A549 (cell line): ENCODE results near the gene SLC45A3. TPM values are rescaled to one million over a fixed set of nuclear protein-coding genes. Genes with fewer than 3 reads are reported as not detected.
A peak's percentile ranks its signal among the peaks of the same experiment; 100 is the strongest.

Source experiments
- ATAC-seq, 2 experiments: fragments of 200-7000 bp in 1 of 2; fragments of >200 bp in 1 of 2; cut with Nextera tagmentation in 1 of 2; cut with Tn5 transposase in 1 of 2; 3 replicates each; pipeline versions ENCODE4 v1.8.0 to v1.9.1; 2018 to 2020; ENCODE audit warnings: mild to moderate bottlenecking in 1 of 2, moderate library complexity in 1 of 2
- CTCF ChIA-PET: fragments of 300-600 bp; sonication (Branson Sonifier 250); formaldehyde crosslinking; extraction: SDS; loops from one replicate; lab custom pipeline; 2021; ENCODE audit warnings: antibody characterized with exemption, inconsistent platforms; lab: Yijun Ruan, JAX
- POLR2A ChIA-PET: fragments of 350-600 bp; formaldehyde crosslinking; extraction: SDS; loops from one replicate; lab custom pipeline; 2021; ENCODE audit warnings: antibody characterized with exemption, inconsistent platforms; lab: Yijun Ruan, JAX
- DNase-seq, 2 experiments: peaks; one replicate each; pipeline versions ENCODE4 v3.0.0 to v3.0.0-alpha.2; 2011 to 2016; ENCODE audit warnings: low read depth in 1 of 2, low spot score in 1 of 2
- FAIRE-seq: peaks from 2 replicates; lab custom pipeline; 2011; peaks lifted over from hg19 to GRCh38; lab: Jason Lieb, UNC
- H3K27ac ChIP-seq, 2 experiments: fragments of >200 bp; sonication (Bioruptor Twin); formaldehyde crosslinking; 3 replicates each; pipeline ENCODE4 v1.5.1; 2016 to 2017
- H3K4me1 ChIP-seq: fragments of >200 bp; sonication (Bioruptor Twin); formaldehyde crosslinking; 3 replicates; pipeline ENCODE4 v1.6.1; 2016
- H3K4me2 ChIP-seq: fragments of >200 bp; sonication (Bioruptor Twin); formaldehyde crosslinking; 3 replicates; pipeline ENCODE4 v1.6.1; 2016
- H3K4me3 ChIP-seq: fragments of >200 bp; sonication (Bioruptor Twin); formaldehyde crosslinking; 3 replicates; pipeline ENCODE4 v1.5.1; 2016
- H3K9me3 ChIP-seq: fragments of >200 bp; sonication (Bioruptor Twin); formaldehyde crosslinking; 3 replicates; pipeline ENCODE4 v1.6.1; 2016
- BHLHE40 ChIP-seq: IDR thresholded peaks from 2 replicates; pipeline ENCODE4 v1.6.1; 2012; ENCODE audit warnings: low read depth, low read length, inconsistent platforms
- CEBPB ChIP-seq, 2 experiments: fragments of >200 bp in 1 of 2; sonication (Bioruptor Twin) in 1 of 2; formaldehyde crosslinking in 1 of 2; IDR thresholded peaks; 2 replicates each; pipeline ENCODE4 v1.6.1; 2012 to 2016
- CHD2 ChIP-seq: fragments of 150-350 bp; IDR thresholded peaks from 2 replicates; pipeline ENCODE4 v1.6.1; 2014; ENCODE audit warnings: low read length; ENCODE audit not compliant: partially characterized antibody
- EP300 ChIP-seq, 2 experiments: fragments of >200 bp; sonication (Bioruptor Twin); formaldehyde crosslinking; IDR thresholded peaks; 2 replicates in 1 of 2; 3 replicates in 1 of 2; pipeline ENCODE4 v1.6.1; 2016 to 2017
- FOSL2 ChIP-seq, 2 experiments: fragments of 450-650 bp in 1 of 2; fragments of >200 bp in 1 of 2; sonication (Bioruptor Twin) in 1 of 2; formaldehyde crosslinking; IDR thresholded peaks; 2 replicates each; pipeline versions ENCODE4 v1.5.0 to v1.6.1; 2016 to 2020; ENCODE audit warnings: mild to moderate bottlenecking in 1 of 2, moderate library complexity in 1 of 2
- GATA3 ChIP-seq: IDR thresholded peaks from 2 replicates; pipeline ENCODE4 v1.6.1; 2012; ENCODE audit warnings: borderline replicate concordance
- HDAC2 ChIP-seq: fragments of 200-600 bp; sonication (generic); IDR thresholded peaks from 2 replicates; pipeline ENCODE4 v1.6.1; 2016
- HEYL ChIP-seq: fragments of 250-450 bp; sonication (Bioruptor Pico); IDR thresholded peaks from 2 replicates; pipeline ENCODE4 v1.8.0; 2021; ENCODE audit warnings: mild to moderate bottlenecking, moderate library complexity
- HMGXB4 ChIP-seq: fragments of 250-450 bp; sonication (Bioruptor Pico); IDR thresholded peaks from 2 replicates; pipeline ENCODE4 v1.5.0; 2021; ENCODE audit warnings: mild to moderate bottlenecking, moderate library complexity, borderline replicate concordance
- JUNB ChIP-seq: fragments of >200 bp; sonication (Bioruptor Twin); formaldehyde crosslinking; IDR thresholded peaks from 2 replicates; pipeline ENCODE4 v1.6.1; 2016
- KDM5A ChIP-seq: fragments of 200-600 bp; sonication (generic); IDR thresholded peaks from 2 replicates; pipeline ENCODE4 v1.6.1; 2016; ENCODE audit warnings: antibody characterized with exemption, mild to moderate bottlenecking
- PHF8 ChIP-seq: fragments of 200-600 bp; sonication (generic); IDR thresholded peaks from 2 replicates; pipeline ENCODE4 v1.6.1; 2016; ENCODE audit warnings: low read depth, mild to moderate bottlenecking, antibody characterized with exemption, moderate library complexity, borderline replicate concordance
- POLR2A ChIP-seq: IDR thresholded peaks from 2 replicates; pipeline ENCODE4 v1.6.1; 2012; ENCODE audit warnings: mild to moderate bottlenecking, low read length
- RARB ChIP-seq: fragments of 250-450 bp; sonication (Bioruptor Pico); IDR thresholded peaks from 2 replicates; pipeline ENCODE4 v1.8.0; 2021; ENCODE audit warnings: mild to moderate bottlenecking, moderate library complexity
- RCOR1 ChIP-seq: fragments of 150-350 bp; IDR thresholded peaks from 2 replicates; pipeline ENCODE4 v1.6.1; 2014; ENCODE audit warnings: antibody characterized with exemption, low read length, low read depth
- SREBF2 ChIP-seq: fragments of 450-650 bp; IDR thresholded peaks from 2 replicates; pipeline ENCODE4 v1.6.1; 2014; ENCODE audit warnings: mild to moderate bottlenecking, moderate library complexity
- ZC3H11A ChIP-seq: fragments of 450-650 bp; IDR thresholded peaks from 2 replicates; pipeline ENCODE4 v1.6.1; 2014; ENCODE audit warnings: antibody characterized with exemption, mild to moderate bottlenecking
- ZFP36 ChIP-seq: fragments of 450-650 bp; IDR thresholded peaks from 2 replicates; pipeline ENCODE4 v1.6.1; 2014; ENCODE audit warnings: borderline replicate concordance; ENCODE audit not compliant: partially characterized antibody
- WGBS: methylation state at CpG from one replicate; pipeline ENCODE4 v1.1.6; 2017; ENCODE audit errors: missing lambda C conversion rate; 5-methylcytosine and 5-hydroxymethylcytosine counted together
- polyA plus RNA-seq, 4 experiments: library from polyadenylated mRNA; depleted of rRNA in 3 of 4; stranded (reverse); fragments of >200 nt; fragmentation: RNase III in 1 of 4; extraction: RNeasy Plus Mini Kit Qiagen cat#74134 plus additional on column Dnase treatment in 1 of 4; gene quantifications; 2 replicates in 3 of 4; 3 replicates in 1 of 4; pipeline ENCODE4 v1.2.3, GENCODE V29; 2011 to 2017
- TF ChIP-seq, protein P1 (sequence below): IDR thresholded peaks from 2 replicates; pipeline ENCODE4 v1.6.1; 2012
- TF ChIP-seq, protein P2 (sequence below): IDR thresholded peaks from 2 replicates; pipeline ENCODE4 v1.6.1; 2012; ENCODE audit warnings: low read depth, borderline replicate concordance
- TF ChIP-seq, protein P3 (sequence below): IDR thresholded peaks from 2 replicates; pipeline ENCODE4 v1.6.1; 2012
- TF ChIP-seq, protein P4 (sequence below): fragments of 150-350 bp; IDR thresholded peaks from 2 replicates; pipeline ENCODE4 v1.6.1; 2014; ENCODE audit warnings: low read depth, mild to moderate bottlenecking, low read length

The SLC45A3 gene
- polyA plus RNA-seq, 2 of the 4 experiments (the other 2 are of a cell fraction) = 2.8 to 3.4 TPM

DNA sequence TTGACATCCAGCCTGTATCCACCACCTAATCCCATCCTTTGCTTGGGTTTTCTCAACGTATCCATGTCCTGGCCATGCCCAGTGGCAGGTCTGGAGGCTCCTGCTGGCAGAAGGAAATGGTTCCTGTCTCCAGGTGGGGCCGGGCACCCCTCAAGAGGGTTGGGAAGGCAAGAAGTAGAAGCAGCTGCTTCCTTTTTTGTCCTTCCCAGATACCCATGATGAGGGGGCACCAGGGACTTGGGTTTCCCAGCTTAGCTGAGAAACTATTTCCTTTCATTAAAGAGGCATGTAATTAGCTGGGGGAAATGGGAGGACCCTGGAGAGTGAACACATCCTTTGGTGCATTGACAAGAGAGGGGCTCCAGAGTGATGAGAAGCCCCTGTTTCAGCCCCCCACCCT is 21.1 kb upstream of the SLC45A3 start:
- ChIA-PET CTCF (interaction anchor here (1.3 to 3.9 kb wide), 3 partner anchors 10 to 43 kb away, joined by 3 to 48 read pairs (median 15); no protein-coding TSS in a partner anchor), POLR2A (interaction anchor here (0.6 kb wide), 1 partner anchor 102 kb away, joined by 5 read pairs; no protein-coding TSS in a partner anchor)
- 85% methylated on average over 2 of the region's 2 CpGs for WGBS
- TF ChIP-seq SREBF2 (no peak), FOSL2 (IDR thresholded peaks at IDR 0.05) (no peak), FOSL2 (CRISPR knock-in tag; IDR thresholded peaks at IDR 0.05) (no peak), PHF8 (no peak), JUNB (no peak), CHD2 (no peak), KDM5A (no peak)
- TF ChIP-seq, protein P1, sequence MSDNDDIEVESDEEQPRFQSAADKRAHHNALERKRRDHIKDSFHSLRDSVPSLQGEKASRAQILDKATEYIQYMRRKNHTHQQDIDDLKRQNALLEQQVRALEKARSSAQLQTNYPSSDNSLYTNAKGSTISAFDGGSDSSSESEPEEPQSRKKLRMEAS = no peak
- DNase-seq = no peak
- no peak overlapping the region for H3K4me2 ChIP-seq
- H3K9me3 ChIP-seq = no peaks in the 10 kb centered on the region
- ATAC-seq = no peak
- H3K27ac ChIP-seq = no peak overlapping the region
- H3K4me1 ChIP-seq = no peaks in the 10 kb centered on the region
- FAIRE-seq = no peak
- H3K4me3 ChIP-seq = no peak overlapping the region

DNA sequence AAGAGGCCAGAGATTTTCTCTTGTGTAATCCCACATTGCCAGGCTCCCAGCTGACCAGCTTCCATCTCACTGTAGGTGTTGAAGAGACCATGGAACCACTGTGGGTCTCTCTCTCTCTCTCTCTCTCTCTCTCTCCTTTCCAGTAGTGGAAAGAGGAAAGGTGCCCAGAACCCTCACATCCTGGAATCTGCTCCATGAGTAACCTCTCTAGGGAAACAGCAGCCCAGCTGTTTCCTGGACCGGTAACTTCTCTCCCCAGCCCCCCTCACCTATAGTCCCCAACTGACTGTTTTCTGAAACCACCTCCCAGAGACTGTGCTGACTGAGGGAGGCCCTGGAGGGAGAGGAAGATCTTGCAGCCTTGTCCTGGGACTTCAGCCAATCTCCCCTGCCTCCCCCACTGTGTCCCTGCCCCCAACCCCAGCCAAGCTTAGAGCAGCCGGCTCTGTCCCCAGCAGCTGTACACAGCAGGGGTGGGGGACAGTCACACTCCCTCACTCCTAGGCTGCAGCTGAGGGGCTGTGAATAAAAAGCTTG is 20.6 kb upstream of the SLC45A3 start:
- Histone ChIP-seq H3K9me3 (no peaks in the 10 kb centered on the region), H3K4me3 (no peak overlapping the region), H3K27ac (no peak overlapping the region), H3K4me1 (no peaks in the 10 kb centered on the region), H3K4me2 (no peak overlapping the region)
- WGBS = 93% methylated on average over 1 of the region's 2 CpGs
- CTCF ChIA-PET = interaction anchor here (2.0 to 3.9 kb wide), 2 partner anchors 10 to 42 kb away, joined by 15 to 48 read pairs; no protein-coding TSS in a partner anchor
- DNase-seq = no peak
- no peak for TF ChIP-seq BHLHE40
- TF ChIP-seq RARB (CRISPR knock-in tag) = no peak
- TF ChIP-seq HMGXB4 (CRISPR knock-in tag) = no peak
- TF ChIP-seq JUNB = no peak
- TF ChIP-seq, protein P2, sequence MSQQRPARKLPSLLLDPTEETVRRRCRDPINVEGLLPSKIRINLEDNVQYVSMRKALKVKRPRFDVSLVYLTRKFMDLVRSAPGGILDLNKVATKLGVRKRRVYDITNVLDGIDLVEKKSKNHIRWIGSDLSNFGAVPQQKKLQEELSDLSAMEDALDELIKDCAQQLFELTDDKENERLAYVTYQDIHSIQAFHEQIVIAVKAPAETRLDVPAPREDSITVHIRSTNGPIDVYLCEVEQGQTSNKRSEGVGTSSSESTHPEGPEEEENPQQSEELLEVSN = no peak
- TF ChIP-seq RCOR1 = no peak
- no peak for TF ChIP-seq HDAC2
- TF ChIP-seq GATA3 = no peak
- TF ChIP-seq POLR2A = no peak
- TF ChIP-seq, protein P3, sequence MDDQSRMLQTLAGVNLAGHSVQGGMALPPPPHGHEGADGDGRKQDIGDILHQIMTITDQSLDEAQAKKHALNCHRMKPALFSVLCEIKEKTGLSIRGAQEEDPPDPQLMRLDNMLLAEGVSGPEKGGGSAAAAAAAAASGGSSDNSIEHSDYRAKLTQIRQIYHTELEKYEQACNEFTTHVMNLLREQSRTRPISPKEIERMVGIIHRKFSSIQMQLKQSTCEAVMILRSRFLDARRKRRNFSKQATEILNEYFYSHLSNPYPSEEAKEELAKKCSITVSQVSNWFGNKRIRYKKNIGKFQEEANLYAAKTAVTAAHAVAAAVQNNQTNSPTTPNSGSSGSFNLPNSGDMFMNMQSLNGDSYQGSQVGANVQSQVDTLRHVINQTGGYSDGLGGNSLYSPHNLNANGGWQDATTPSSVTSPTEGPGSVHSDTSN = no peak
- TF ChIP-seq ZFP36 = no peak
- TF ChIP-seq EP300 (IDR thresholded peaks at IDR 0.05) = no peak
- TF ChIP-seq HEYL (CRISPR knock-in tag) = no peak
- TF ChIP-seq ZC3H11A = no peak
- TF ChIP-seq, protein P4, sequence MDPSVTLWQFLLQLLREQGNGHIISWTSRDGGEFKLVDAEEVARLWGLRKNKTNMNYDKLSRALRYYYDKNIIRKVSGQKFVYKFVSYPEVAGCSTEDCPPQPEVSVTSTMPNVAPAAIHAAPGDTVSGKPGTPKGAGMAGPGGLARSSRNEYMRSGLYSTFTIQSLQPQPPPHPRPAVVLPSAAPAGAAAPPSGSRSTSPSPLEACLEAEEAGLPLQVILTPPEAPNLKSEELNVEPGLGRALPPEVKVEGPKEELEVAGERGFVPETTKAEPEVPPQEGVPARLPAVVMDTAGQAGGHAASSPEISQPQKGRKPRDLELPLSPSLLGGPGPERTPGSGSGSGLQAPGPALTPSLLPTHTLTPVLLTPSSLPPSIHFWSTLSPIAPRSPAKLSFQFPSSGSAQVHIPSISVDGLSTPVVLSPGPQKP = no peak
- no peak for TF ChIP-seq CEBPB (IDR thresholded peaks at IDR 0.05)
- TF ChIP-seq FOSL2 (IDR thresholded peaks at IDR 0.05) = no peak
- no peak for TF ChIP-seq FOSL2 (CRISPR knock-in tag; IDR thresholded peaks at IDR 0.05)
- ATAC-seq = peak in 1 of 2 experiments; percentile 9; a peak in 3 of 6 replicates
- FAIRE-seq = no peak
- POLR2A ChIA-PET = interaction anchor here (0.6 kb wide), 1 partner anchor 102 kb away, joined by 5 read pairs; no protein-coding TSS in a partner anchor
